A673 (cell line): ENCODE results near the gene HIVEP1. TPM values are rescaled to one million over a fixed set of nuclear protein-coding genes. Genes with fewer than 3 reads are reported as not detected.

Experiments
- BruUV-seq: library from RNA; stranded (reverse); fragments of 400-500 nt; replicated peaks from 2 replicates; lab custom pipeline; 2021; lab: Mats Ljungman, UMichigan
- CTCF ChIA-PET: fragments of 300-600 bp; sonication (Branson Sonifier 250); formaldehyde crosslinking; loops from one replicate; lab custom pipeline; 2022; ENCODE audit warnings: antibody characterized with exemption; lab: Charles Lee
- POLR2A ChIA-PET: fragments of 300-600 bp; sonication (Branson Sonifier 250); formaldehyde crosslinking; loops from one replicate; lab custom pipeline; 2022; ENCODE audit warnings: antibody characterized with exemption; ENCODE audit not compliant: low non-redundant PET; lab: Charles Lee
- DNase-seq: peaks from one replicate; pipeline ENCODE4 v3.0.0-alpha.2; 2015; ENCODE audit warnings: low spot score
- H3K27ac ChIP-seq: fragments of 200-600 bp; sonication (generic); 2 replicates; pipeline ENCODE4 v1.5.1; 2016; ENCODE audit warnings: mixed run types, low read depth, mild to moderate bottlenecking, mixed read lengths, antibody characterized with exemption, low read length; ENCODE audit not compliant: poor library complexity, severe bottlenecking
- H3K27me3 ChIP-seq: fragments of 200-600 bp; sonication (generic); replicated peaks from 2 replicates; pipeline ENCODE4 v1.6.1; 2017; ENCODE audit warnings: mixed run types, low read depth, mild to moderate bottlenecking, mixed read lengths, antibody characterized with exemption, low read length; ENCODE audit not compliant: insufficient read depth, poor library complexity
- H3K36me3 ChIP-seq: fragments of 200-600 bp; sonication (generic); 2 replicates; pipeline ENCODE4 v1.6.1; 2016; ENCODE audit warnings: mixed run types, mild to moderate bottlenecking, mixed read lengths, antibody characterized with exemption, low read length; ENCODE audit not compliant: insufficient read depth, poor library complexity, severe bottlenecking
- H3K4me1 ChIP-seq: fragments of 200-600 bp; sonication (generic); 2 replicates; pipeline ENCODE4 v1.6.1; 2017; ENCODE audit warnings: mixed run types, mild to moderate bottlenecking, mixed read lengths, antibody characterized with exemption, low read length; ENCODE audit not compliant: insufficient read depth, poor library complexity, severe bottlenecking
- H3K4me3 ChIP-seq: fragments of 200-600 bp; sonication (generic); 2 replicates; pipeline ENCODE4 v1.5.1; 2016; ENCODE audit warnings: low read depth, mixed run types, mild to moderate bottlenecking, mixed read lengths, low read length; ENCODE audit not compliant: poor library complexity, severe bottlenecking
- H3K9me3 ChIP-seq: fragments of 200-600 bp; sonication (generic); 2 replicates; pipeline ENCODE4 v1.6.1; 2016; ENCODE audit warnings: mixed run types, low read depth, mild to moderate bottlenecking, mixed read lengths, antibody characterized with exemption, low read length; ENCODE audit not compliant: poor library complexity, severe bottlenecking
- EZH2 ChIP-seq: fragments of 200-600 bp; sonication (generic); IDR thresholded peaks from 2 replicates; pipeline ENCODE4 v1.6.1; 2017; ENCODE audit warnings: borderline replicate concordance, low read depth, mild to moderate bottlenecking, mixed read lengths, antibody characterized with exemption, low read length; ENCODE audit not compliant: poor library complexity, severe bottlenecking
- intact Hi-C: fragments of 100-400 bp; cut with micrococcal nuclease; formaldehyde crosslinking; loops from one replicate; pipeline ENCODE4 v1.10.0; 2022; ENCODE audit not compliant: unreplicated experiment
- total RNA-seq: library from RNA; stranded (reverse); gene quantifications from 2 replicates; pipeline ENCODE4 v1.2.3, GENCODE V29; 2021
- TF ChIP-seq, protein P1 (sequence below): fragments of 300-800, 200-600 bp; sonication (generic); conservative IDR thresholded peaks from 2 replicates; pipeline ENCODE4 v1.5.1; 2017; ENCODE audit warnings: low read depth, mild to moderate bottlenecking, antibody characterized with exemption, low read length, moderate library complexity, mixed read lengths

Gene HIVEP1
- total RNA-seq, 1 experiment from 2014 or later: 21.5 TPM

GRCh38 chr6:12014873-12015149 lies 2.7 kb downstream of the HIVEP1 start:
- Histone ChIP-seq H3K27ac (no peak overlapping the region), H3K9me3 (no peaks in the 10 kb centered on the region), H3K4me1 (peaks cover 10% of the 10 kb centered on the region), H3K27me3 (no peaks in the 10 kb centered on the region), H3K4me3 (no peak overlapping the region), H3K36me3 (peaks cover 11% of the 10 kb centered on the region)
- no peak for TF ChIP-seq EZH2
- TF ChIP-seq, protein P1, sequence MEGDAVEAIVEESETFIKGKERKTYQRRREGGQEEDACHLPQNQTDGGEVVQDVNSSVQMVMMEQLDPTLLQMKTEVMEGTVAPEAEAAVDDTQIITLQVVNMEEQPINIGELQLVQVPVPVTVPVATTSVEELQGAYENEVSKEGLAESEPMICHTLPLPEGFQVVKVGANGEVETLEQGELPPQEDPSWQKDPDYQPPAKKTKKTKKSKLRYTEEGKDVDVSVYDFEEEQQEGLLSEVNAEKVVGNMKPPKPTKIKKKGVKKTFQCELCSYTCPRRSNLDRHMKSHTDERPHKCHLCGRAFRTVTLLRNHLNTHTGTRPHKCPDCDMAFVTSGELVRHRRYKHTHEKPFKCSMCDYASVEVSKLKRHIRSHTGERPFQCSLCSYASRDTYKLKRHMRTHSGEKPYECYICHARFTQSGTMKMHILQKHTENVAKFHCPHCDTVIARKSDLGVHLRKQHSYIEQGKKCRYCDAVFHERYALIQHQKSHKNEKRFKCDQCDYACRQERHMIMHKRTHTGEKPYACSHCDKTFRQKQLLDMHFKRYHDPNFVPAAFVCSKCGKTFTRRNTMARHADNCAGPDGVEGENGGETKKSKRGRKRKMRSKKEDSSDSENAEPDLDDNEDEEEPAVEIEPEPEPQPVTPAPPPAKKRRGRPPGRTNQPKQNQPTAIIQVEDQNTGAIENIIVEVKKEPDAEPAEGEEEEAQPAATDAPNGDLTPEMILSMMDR: no peak
- POLR2A ChIA-PET: no interaction called here
- intact Hi-C loops: no loop called here
- CTCF ChIA-PET: no interaction called here
- DNase-seq: no peak
- no TSS peak for BruUV-seq

DNA sequence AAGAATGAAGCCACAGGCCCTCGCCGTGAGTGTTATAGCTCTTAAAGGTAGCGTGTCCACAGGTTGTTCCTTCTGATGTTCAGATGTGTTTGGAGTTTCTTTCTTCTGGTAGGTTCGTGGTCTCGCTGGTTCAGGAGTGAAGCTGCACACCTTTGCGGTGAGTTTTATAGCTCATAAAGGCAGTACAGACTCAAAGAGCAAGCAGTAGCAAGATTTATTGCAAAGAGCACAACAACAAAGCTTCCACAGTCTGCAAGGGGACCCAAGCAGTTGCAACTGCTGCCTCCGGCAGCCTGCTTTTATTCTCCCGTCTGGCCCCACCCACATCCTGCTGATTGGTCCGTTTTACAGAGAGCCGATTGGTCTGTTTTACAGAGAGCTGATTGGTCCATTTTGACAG lies 5.2 kb downstream of the HIVEP1 start:
- intact Hi-C loops: no loop called here

DNA sequence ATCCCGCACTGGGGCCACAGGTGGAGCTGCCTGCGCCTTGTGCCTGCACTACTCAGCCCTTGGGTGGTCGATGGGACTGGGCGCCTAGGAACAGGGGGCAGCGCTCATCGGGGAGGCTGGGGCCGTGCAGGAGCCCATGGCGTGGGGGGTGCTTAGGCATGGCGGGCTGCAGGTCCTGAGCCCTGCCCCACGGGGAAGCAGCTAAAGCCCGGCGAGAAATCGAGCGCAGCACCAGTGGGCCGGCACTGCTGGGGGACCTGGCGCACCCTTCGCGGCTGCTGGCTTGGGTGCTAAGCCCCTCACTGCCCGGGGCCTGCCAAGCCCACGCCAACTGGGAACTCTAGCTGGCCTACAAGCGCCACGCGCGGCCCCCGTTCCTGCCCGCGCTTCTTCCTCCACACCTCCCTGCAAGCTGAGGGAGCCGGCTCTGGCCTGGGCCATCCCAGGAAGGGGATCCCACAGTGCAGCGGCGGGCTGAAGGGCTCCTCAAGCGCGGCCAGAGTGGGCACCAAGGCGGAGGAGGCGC lies 5.8 kb downstream of the HIVEP1 start:
- ChIA-PET POLR2A (no interaction called here), CTCF (no interaction called here)
- H3K4me3 ChIP-seq: no peak overlapping the region
- intact Hi-C loops: no loop called here
- no peak overlapping the region for H3K27ac ChIP-seq
- H3K36me3 ChIP-seq: peaks cover 11% of the 10 kb centered on the region
- BruUV-seq: no TSS peak
- no peak for TF ChIP-seq EZH2
- TF ChIP-seq, protein P1: no peak
- H3K4me1 ChIP-seq: peaks cover 12% of the 10 kb centered on the region
- H3K27me3 ChIP-seq: no peaks in the 10 kb centered on the region
- H3K9me3 ChIP-seq: no peaks in the 10 kb centered on the region
- no peak for DNase-seq

More for the DNA sequence above, 5.2 kb downstream of the HIVEP1 start:
- Histone ChIP-seq H3K36me3 (peaks cover 11% of the 10 kb centered on the region), H3K27me3 (no peaks in the 10 kb centered on the region), H3K4me3 (no peak overlapping the region), H3K9me3 (no peaks in the 10 kb centered on the region), H3K27ac (no peak overlapping the region), H3K4me1 (peaks cover 7% of the 10 kb centered on the region)
- CTCF ChIA-PET: no interaction called here
- DNase-seq: no peak
- TF ChIP-seq, protein P1: no peak
- TF ChIP-seq EZH2: no peak
- POLR2A ChIA-PET: no interaction called here
- no TSS peak for BruUV-seq
